Astrocyte (in vitro differentiated cells and primary cell): Measurements from ENCODE around the gene ETHE1.

Experiments
- EZH2 ChIP-seq: IDR thresholded peaks from 2 replicates; pipeline ENCODE4 v1.6.1; 2012; ENCODE audit warnings: mild to moderate bottlenecking, low read length, inconsistent platforms; ENCODE audit not compliant: insufficient read depth
- TF ChIP-seq, protein P1 (sequence below): IDR thresholded peaks from 2 replicates; pipeline ENCODE4 v1.5.1; 2011; ENCODE audit warnings: low read depth, mild to moderate bottlenecking, inconsistent platforms, low read length, moderate library complexity; ENCODE audit not compliant: insufficient read depth

- TF ChIP-seq, protein P1, sequence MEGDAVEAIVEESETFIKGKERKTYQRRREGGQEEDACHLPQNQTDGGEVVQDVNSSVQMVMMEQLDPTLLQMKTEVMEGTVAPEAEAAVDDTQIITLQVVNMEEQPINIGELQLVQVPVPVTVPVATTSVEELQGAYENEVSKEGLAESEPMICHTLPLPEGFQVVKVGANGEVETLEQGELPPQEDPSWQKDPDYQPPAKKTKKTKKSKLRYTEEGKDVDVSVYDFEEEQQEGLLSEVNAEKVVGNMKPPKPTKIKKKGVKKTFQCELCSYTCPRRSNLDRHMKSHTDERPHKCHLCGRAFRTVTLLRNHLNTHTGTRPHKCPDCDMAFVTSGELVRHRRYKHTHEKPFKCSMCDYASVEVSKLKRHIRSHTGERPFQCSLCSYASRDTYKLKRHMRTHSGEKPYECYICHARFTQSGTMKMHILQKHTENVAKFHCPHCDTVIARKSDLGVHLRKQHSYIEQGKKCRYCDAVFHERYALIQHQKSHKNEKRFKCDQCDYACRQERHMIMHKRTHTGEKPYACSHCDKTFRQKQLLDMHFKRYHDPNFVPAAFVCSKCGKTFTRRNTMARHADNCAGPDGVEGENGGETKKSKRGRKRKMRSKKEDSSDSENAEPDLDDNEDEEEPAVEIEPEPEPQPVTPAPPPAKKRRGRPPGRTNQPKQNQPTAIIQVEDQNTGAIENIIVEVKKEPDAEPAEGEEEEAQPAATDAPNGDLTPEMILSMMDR, result no peak
- no peak for TF ChIP-seq EZH2
Measured at GRCh38 chr19:43489310-43489709, 37.7 kb downstream of the ETHE1 start.
